GM19467 (cell line): ENCODE measurements around the gene MOV10L1.
"Not testable (repeated sequence)": the region's sequence is repeated elsewhere in the genome, so short reads cannot be mapped to it uniquely, and the experiment has no call there.

ENCODE experiments used
- ATAC-seq: cut with Tn5 transposase; IDR thresholded peaks from one replicate; pipeline ENCODE4 v1.9.1; 2021; ENCODE audit warnings: mild to moderate bottlenecking, moderate library complexity; ENCODE audit not compliant: unreplicated experiment

Gene MOV10L1

GRCh38 chr22:50076646-50077535, 12.9 kb upstream of the MOV10L1 start:
- ATAC-seq = no peak

- ATAC-seq = no peak
These were observed 11.6 kb upstream of the MOV10L1 start for GRCh38 chr22:50078246-50078645.

GRCh38 chr22:50078761-50079160, 11.0 kb upstream of the MOV10L1 start:
- no peak for ATAC-seq

GRCh38 chr22:50080077-50080465, 9.7 kb upstream of the MOV10L1 start:
- no peak for ATAC-seq

GRCh38 chr22:50081426-50082196, 8.2 kb upstream of the MOV10L1 start:
- ATAC-seq = no peak

- no peak for ATAC-seq
These were observed 7.5 kb upstream of the MOV10L1 start for GRCh38 chr22:50082197-50082715.

- no peak for ATAC-seq
These were observed 6.8 kb upstream of the MOV10L1 start for GRCh38 chr22:50082961-50083461.

- no peak for ATAC-seq
These were observed 6.2 kb upstream of the MOV10L1 start for GRCh38 chr22:50083462-50084079.

GRCh38 chr22:50084080-50084477, 5.7 kb upstream of the MOV10L1 start:
- no peak for ATAC-seq

- ATAC-seq = no peak
These were observed 5.2 kb upstream of the MOV10L1 start for GRCh38 chr22:50084614-50085021.

GRCh38 chr22:50085211-50085972, 4.4 kb upstream of the MOV10L1 start, which contains the start of gene MLC1:
Gene MLC1, minus strand, starts transcription at chr22:50085426. Its CDS starts 524 bp downstream, at chr22:50084902.
- no peak for ATAC-seq

GRCh38 chr22:50086526-50086925, 3.3 kb upstream of the MOV10L1 start:
- ATAC-seq = no peak

- not testable (repeated sequence) for ATAC-seq
These were observed 2.8 kb upstream of the MOV10L1 start for GRCh38 chr22:50086975-50087374.

- ATAC-seq = no peak
These were observed 2.2 kb upstream of the MOV10L1 start for GRCh38 chr22:50087646-50088045.

GRCh38 chr22:50088096-50088495, 1.7 kb upstream of the MOV10L1 start:
- ATAC-seq = no peak

GRCh38 chr22:50089231-50089630, 575 bp upstream of the MOV10L1 start:
- no peak for ATAC-seq

- ATAC-seq = no peak
These were observed 557 bp downstream of the MOV10L1 start for GRCh38 chr22:50090412-50090714.

GRCh38 chr22:50091092-50091768, 1.4 kb downstream of the MOV10L1 start:
- ATAC-seq = no peak

GRCh38 chr22:50092342-50092741, 2.5 kb downstream of the MOV10L1 start:
- no peak for ATAC-seq

GRCh38 chr22:50098052-50098451, 8.2 kb downstream of the MOV10L1 start:
- no peak for ATAC-seq
